ENCODE data around the gene ITGAL.
"Not testable (repeated sequence)": the region's sequence is repeated elsewhere in the genome, so short reads cannot be mapped to it uniquely, and the experiment has no call there.

ITGAL gene

DNA sequence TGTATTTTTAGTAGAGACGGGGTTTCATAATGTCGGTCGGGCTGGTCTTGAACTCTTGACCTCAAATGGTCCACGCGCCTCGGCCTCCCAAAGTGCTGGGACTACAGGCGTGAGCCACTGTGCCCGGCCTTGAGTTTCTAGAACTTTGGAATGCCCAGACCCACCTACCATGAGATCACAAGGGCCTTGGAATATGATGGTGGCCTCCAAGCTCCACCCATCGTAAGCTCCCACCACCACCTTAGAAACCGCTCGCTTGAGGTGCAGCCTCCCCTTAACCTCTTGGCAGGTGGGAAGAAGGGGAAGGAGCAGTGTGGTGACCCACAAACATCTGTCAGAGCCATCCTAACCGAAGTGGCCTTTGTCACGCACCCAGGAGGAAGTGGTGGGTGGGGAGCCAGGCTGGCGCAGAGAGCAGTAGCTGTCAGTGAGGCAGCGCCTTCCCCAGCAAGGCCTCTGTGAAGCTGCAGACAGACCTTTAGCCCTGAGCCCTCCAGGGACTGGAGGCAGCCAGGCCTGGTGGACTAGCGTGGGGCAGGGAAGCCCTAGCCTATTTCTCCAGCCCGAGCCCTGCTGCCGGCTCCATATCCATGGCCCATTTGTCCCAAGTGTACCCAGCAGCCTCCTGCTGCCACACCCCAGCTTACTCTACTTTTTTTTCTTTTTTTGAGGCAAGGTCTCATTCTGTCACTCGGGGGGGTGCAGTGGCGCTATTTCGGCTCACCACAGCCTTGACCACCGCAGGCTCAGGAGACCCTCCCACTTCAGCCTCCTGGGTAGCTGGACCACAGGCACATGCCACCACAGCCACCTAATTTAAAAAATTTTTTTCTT lies 13.8 kb upstream of the ITGAL start:
- DNase-seq = no peak

DNA sequence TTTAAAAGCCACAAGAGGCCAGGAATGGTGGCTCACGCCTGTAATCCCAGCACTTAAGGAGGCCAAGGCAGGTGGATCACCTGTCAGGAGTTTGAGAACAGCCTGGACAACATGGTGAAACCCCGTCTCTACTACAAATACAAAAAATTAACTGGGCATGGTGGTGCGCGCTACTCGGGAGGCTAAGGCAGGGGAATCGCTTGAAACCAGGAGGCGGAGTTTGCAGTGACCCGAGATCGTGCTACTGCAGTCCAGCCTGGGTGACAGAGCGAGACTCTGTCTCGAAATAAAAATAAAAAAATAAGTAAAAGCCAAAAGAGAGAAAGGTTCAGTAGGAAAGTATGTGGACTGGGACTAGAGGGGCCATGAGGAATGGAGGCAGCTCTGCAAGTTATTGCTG lies 13.1 kb upstream of the ITGAL start:
- no peak for DNase-seq

DNA sequence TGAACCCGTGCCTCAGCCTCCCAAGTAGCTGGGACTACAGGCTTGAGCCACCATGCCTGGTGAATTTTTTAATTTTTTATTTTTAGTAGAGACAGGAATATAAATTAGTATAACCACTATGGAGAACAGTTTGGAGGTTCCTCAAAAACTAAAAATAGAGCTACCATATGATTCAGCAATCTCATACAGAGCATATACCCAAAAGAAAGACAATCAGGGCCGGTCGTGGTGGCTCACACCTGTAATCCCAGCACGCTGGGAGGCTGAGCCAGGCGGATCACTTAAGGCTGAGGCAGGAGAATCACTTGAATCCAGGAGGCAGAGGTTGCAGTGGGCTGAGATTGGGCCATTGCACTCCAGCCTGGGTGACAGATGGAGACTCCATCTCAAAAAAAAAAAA lies 11.1 kb upstream of the ITGAL start:
- not testable (repeated sequence) for DNase-seq

DNA sequence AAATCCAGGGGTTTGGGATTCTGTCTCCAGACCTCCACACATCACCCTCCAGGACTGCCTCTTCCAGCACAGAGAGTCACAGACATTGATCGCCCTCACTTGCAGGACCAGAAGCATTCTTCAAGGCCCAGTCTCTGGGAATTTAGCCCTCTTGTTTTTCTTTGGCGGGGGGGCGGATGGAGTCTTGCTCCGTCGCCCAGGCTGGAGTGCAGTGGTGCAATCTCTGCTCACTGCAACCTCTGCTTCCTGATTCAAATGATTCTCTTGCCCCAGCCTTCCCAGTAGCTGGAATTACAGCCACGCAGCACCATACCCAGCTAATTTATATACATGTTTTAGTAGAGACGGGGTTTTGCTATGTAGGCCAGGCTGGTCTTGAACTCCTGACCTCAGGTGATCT lies 8.5 kb upstream of the ITGAL start:
- DNase-seq = no peak

DNA sequence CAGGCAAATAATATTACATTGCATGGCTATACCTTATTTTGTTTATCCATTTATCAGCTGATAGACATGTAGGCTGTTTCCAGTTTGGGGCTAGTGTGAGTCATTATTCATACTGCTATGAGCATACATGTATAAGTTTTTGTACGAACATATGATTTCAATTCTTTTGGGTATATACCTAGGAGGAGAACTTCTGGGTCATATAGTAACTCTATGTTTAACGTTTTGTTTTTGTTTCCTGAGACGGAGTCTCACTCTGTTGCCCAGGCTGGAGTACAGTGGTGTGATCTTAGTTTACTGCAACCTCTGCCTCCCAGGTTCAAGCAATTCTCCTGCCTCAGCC lies 2.4 kb upstream of the ITGAL start:
- no peak for DNase-seq

DNA sequence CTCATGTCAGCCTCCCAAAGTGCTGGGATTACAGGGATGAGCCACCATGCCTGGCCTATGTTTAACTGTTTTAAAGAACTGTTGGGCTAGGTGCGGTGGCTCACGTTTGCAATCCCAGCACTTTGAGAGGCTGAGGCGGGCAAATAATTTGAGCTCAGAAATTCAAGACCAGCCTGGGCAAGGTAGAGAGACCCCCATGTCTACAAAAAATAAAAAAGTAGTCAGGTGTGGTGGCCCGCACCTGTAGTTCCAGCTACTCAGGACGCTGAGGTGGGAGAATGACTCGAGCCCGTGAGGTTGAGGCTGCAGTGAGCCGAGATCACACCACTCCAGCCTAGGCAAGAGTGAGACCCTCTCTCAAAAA lies 1.9 kb upstream of the ITGAL start:
- no peak for DNase-seq

DNA sequence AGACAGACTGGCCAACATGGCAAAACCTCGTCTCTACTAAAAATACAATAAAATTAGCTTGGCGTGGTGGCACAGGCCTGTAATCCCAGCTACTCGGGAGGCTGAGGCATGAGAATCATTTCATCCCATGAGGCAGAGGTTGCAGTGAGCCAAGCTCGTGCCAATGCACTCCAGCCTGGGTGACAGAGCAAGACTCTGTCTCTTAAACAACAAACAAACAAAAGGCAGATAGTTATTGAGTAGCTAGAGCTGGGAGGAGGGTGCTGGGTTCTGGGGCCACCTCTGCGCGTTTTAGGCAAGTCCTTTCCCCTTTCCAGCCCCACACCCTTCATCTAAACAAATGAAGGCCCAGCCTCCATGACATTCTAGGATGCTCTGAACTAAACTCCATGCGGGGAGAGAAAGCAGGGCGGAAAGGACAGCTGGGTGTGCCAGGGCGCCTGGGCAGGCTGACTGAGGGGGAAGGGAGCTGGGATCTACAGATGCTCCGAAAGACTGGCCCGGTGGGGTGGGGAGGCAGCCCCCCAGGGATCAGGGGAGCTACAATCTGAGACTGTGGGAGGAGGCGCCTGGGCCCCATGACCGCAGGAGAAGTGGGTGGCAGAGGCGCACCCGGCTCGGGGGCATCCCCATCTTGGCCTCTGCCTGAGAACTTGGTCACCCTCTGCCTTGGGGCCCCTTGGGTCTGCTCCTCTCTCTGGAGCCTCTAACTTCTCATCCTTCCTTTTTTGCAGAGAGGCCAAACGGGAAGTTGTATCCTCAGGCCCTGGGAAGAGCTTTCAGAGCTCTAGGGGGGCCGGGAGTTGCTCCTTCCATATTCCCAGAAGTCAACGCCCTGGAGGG lies 910 bp downstream of the ITGAL start:
- no peak for DNase-seq

DNA sequence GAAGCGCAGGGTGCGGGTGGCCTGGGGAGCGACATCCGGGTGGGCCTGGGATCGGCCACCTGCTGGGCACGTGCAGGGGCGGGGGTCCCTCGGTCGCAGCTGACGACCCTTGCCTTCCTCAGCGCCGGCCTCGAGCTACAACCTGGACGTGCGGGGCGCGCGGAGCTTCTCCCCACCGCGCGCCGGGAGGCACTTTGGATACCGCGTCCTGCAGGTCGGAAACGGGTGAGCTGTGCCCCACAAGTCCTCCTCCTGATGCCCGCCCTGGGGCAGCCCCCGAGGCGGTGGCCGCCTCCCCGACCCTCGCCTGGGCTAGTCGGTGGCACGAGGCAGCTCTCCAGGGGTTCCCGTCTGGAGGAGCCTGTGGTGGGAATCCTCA lies 1.5 kb downstream of the ITGAL start:
- DNase-seq = no peak

DNA sequence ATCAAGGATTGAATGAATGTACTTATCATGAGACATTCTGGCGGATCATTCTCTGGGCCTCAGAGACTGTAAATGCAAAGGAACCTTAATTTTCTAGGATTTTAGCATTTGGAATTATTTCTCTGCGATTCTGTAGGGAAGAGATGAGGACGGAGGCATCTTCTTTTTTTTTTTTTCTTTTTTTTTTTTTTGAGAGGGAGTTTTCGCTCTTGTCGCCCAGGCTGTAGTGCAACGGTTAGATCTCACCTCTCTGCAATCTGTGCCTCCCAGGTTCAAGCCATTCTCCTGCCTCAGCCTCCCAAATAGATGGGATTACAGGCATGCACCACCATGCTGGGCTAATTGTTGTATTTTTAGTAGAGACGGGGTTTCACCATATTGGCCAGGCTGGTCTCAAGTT lies 2.1 kb downstream of the ITGAL start:
- DNase-seq = no peak

DNA sequence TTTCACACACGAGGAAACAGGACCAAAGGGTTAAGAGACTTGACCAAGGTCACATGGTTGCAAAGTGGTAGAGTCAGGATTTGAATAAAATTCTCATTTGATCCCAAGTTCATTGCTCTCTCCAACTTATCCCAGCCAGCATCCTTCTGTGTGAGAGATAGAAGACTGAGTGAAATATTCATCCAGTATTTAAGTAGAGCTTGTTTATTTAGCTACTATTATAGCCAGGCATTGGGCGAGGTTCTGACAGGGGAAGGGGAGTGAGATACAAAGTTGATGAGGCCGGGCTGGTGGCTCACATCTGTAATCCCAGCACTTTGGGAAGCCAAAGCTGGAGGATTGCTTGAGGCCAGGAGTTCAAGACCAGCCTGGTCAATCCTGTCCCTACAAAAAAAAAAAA lies 4.4 kb downstream of the ITGAL start:
- no peak for DNase-seq

DNA sequence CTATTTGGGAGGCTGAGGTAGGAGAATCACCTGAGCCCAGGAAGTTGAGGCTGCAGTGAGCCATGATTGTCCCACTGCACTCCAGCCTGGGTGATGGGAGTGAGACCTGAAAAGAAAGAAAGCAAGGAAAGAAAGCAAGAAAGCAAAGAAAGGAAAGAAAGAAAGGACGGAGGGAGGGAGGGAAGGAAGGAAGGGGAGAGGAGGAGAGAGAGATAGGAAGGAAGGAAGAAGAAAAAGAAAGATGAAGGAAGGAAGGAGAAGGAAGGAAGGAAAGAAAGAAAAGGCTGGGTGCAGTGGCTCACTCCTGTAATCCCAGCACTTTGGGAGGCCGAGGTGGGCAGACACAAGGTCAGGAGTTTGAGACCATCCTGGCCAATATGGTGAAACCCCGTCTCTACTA lies 5.2 kb downstream of the ITGAL start:
- DNase-seq = not testable (repeated sequence)

DNA sequence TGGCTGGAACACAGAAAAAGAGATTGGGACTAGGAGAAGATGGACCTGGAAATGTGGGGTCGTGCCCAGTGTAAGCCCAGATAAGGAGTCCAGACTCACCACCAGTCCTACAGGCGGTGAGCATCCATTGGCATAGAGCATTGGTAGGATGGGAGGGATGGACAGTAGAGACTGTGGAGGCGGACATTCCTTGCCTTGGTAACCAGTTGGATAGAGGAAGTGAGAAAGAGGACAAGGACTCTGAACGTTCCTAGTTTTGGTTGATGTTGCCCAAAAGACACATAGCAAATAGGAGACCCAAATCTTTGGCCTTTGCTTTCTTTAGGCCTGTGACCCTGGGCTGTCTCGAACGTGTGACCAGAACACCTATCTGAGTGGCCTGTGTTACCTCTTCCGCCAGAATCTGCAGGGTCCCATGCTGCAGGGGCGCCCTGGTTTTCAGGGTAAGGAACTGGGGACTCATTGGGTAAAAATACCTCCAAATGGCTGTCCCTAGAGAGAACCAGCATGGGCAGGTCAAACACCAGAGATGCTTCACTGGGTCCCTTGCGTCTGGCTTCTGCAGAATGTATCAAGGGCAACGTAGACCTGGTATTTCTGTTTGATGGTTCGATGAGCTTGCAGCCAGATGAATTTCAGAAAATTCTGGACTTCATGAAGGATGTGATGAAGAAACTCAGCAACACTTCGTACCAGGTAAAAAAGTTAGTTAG lies 6.4 kb downstream of the ITGAL start:
- no peak for DNase-seq

DNA sequence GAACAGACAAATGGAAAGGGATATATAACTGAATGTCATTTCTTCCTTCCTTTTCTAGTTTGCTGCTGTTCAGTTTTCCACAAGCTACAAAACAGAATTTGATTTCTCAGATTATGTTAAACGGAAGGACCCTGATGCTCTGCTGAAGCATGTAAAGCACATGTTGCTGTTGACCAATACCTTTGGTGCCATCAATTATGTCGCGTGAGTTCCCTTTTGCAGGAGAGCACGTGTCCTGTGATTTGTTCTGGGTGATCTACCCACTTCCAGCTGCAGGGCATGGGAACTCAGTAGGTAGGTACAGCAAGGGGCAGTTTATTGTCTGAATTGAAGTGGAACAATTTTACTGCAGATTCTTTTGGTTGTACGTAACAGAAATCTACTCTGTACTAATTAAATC lies 8.8 kb downstream of the ITGAL start:
- no peak for DNase-seq

DNA sequence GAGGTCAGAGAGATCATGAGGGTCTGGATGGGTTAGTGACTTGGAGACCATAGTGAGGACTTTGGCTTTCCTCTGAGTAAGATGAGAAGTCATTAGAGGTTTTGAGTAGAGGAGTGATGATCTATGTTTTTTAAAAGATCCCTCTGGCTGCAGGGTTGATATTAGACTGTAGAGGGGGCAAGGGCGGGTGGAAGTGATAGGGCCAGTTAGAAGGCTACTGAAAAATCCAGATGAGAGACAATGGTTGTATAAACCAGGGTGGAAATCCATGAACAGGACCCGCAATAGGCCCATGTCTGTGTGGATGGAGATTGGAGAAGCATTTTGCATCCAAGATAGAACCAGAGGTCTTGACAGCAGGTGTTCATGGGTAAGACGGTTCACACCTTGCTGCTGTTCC lies 9.8 kb downstream of the ITGAL start:
- DNase-seq = no peak

DNA sequence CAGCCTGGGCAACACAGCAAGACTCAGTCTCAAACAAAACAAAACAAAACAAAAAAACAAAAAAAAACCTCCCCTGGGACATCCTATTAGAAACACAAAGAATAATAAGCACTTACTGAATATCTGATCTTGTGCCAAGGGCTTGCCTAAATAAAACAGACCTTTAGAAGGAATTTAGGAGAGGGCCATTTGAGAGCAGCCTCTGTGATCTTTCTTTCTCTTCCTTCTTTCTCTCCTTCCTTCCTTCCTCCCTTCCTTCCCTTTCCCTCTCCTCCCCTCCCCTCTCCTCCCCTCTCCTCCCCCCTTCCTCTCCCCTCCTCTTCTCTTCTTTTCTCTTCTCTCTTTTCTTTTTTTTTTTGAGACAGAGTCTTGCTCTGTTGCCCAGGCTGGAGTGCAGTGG lies 12.3 kb downstream of the ITGAL start:
- no peak for DNase-seq

DNA sequence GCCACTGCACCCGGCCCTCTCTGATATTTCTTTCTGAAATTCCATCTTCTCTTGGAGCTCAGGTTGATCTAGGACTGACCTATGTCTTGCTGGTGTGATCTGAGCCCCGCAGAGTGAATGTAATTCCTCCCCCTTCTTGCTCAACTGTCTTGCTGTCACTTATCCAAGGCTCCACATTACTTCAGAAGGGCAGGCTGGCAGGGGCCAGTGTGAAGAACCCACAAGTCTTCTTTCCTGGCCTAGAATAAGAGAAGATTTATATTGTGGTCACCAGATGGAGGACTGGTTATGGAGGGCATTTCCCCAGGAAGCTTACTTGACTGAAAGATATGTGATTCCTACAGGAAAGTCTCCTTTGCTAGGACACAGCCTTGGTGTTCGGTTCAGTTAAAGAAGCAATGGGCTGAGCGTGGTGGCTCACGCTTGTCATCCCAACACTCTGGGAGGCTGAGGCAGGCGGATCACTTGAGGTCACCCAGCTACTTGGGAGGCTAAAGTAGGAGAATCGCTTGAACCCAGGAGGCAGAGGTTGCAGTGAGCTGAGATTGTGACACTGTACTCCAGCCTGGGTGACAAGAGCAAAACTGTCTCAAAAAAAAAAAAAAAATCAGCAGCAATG lies 13.4 kb downstream of the ITGAL start:
- DNase-seq = no peak

DNA sequence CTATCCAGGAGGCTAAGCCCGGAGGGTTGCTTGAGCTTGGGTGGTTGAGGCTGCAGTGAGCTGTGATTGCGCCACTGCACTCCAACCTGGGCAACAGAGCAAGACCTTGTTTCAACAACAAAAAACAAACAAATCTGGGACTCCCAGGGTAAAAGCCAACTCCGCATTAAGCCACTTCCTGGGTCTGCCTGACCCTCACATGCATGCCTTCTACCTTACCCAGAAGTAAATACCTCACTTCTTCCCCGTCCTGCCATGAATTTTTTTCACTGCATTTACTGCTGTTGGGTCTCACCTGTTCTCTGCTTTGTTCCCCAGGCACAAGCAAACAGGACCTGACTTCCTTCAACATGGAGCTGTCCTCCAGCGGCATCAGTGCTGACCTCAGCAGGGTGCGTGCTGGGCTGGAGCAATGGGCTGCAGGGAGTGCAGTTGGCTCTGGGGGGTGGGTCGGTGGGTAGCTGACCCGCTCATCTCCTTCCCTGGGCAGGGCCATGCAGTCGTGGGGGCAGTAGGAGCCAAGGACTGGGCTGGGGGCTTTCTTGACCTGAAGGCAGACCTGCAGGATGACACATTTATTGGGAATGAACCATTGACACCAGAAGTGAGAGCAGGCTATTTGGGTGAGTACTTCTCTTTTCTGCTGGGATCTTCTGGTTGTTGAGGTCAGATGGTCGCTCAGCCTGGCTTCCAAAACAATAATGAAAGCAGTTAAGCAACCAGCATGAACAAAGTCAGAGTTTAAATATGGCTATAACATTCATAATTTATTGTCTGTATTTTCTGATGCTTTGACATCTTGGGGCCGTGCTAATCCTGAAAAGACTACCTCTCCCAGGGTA lies 16.4 kb downstream of the ITGAL start:
- peak; percentile 71 for DNase-seq

DNA sequence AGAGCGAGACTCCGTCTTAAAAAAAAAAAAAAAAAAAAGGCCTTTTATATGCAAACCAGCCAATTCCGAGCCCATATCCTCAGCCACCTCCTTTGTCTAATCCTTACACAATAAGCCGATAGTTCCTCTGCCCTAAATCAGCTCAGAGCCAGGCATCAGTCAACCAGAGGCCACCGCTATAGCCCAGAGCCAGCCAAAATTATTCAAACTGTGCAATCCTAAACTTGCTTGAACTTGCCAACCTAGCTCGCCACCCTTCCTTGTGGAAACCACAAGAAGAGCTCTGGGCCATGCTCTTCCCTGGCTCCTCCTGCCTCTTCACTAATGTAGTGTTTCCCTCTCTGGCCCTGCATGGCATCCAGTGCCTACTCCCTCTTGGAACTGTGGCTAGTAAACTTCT lies 17.7 kb downstream of the ITGAL start:
- DNase-seq = no peak

DNA sequence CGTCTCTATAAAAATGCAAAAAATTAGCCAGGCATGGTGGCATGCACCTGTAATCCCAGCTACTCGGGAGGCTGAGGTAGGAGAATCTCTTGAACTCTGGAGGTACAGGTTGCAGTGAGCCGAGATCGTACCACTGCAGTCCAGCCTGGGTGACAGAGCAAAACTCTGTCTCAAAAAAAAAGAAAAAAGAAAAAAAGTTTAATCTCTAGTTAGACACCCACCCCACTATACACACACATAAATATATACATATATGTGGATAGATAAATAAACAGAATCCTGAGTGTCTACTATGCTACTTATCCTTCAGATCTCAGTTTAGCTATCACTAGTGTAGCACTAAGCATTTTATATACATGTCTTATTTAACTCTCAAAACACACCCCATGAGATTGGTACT lies 18.7 kb downstream of the ITGAL start:
- DNase-seq = no peak

DNA sequence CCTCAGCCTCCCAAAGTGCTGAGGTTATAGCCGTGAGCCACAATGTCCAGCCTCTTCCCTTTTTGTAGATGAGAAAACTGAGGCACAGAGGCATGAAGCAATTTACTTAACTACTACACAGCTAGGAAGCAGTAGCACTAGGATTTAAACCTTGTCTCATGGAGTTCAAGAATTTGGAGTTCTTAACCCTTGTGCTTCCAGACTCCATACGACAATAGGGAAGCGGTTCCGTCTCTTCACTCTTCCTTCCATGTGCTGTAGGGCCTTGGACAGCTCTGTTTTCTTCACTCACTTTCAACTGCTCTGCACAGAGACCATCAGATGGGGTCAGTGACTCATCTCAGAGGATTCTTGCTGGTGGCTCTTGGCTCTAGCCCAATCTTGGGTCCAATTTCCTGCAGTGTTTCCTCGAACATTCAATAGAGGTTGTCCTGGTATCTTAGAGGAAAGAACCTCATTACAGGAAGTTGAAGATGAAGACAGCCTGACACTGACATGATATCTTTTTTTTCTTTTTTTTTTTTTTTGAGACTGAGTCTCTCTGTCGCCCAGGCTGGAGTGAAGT lies 19.3 kb downstream of the ITGAL start:
- DNase-seq = no peak

DNA sequence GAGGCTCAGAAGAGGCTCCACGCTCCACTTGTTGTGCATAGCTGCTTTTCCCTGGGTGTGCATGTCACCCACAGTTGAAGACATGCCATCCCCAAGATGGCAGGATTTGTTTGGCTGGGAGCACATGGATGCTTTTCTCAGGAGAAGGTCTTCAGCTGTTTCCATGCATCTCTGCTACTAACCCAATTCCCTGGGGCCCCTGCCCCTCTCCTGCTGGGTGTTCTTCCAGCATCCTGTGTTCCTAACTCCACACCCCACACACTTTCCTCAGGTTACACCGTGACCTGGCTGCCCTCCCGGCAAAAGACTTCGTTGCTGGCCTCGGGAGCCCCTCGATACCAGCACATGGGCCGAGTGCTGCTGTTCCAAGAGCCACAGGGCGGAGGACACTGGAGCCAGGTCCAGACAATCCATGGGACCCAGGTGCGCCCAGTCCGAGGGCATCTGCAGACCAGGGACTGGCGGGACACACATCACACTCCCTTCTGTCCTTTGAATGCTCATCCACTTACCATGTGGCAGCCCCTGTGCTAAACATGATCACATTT lies 21.5 kb downstream of the ITGAL start:
- DNase-seq = no peak

DNA sequence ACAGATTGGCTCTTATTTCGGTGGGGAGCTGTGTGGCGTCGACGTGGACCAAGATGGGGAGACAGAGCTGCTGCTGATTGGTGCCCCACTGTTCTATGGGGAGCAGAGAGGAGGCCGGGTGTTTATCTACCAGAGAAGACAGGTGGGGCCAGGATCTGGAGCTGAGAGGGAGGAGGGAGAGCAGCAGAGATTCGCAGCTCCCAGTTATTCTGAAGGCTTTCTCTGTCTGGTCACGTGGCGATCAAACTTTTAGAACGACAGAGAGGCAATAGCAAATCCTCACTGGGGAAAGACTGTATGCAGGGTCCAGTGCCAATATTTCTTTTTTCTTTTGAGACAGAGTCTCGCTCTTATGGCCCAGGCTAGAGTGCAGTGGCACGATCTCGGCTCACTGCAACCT lies 22.2 kb downstream of the ITGAL start:
- no peak for DNase-seq
